NCI-H345 (cell line): ENCODE measurements around the gene A1BG.
"Not testable (repeated sequence)": the region's sequence is repeated elsewhere in the genome, so short reads cannot be mapped to it uniquely, and the experiment has no call there.

ENCODE experiments used
- DNase-seq: peaks from one replicate; lab custom pipeline; 2025; lab: John Stamatoyannopoulos, UW

The A1BG gene

GRCh38 chr19:58334691-58335249 is 18.5 kb downstream of the A1BG start:
- DNase-seq, result no peak

- DNase-seq, result no peak
Measured at GRCh38 chr19:58332697-58333096, 20.6 kb downstream of the A1BG start.

DNA sequence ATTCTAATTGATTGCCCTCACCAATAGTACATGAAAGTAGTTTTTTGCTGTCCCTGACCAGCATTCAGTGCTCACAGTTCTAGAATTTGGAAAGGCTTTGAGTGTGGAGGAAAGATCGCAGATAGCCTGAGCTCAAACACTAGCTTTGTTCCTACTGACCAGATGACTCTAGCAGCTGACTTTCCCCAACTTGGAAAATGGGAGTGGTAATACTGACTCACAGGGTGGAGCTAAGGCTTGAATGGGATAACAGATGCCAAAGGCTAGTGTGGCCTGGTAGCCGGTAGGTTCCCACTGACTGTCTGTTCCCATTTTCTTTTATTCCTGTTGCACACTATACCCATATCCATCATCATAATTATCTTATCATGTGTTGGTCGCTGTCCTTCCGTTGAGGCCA is 22.8 kb downstream of the A1BG start:
- no peak for DNase-seq

- no peak for DNase-seq
Measured at GRCh38 chr19:58328999-58329398, 24.3 kb downstream of the A1BG start.

- DNase-seq, result peak; percentile 89
Measured at GRCh38 chr19:58326914-58327726, 26.2 kb downstream of the A1BG start, which contains the start of gene ZSCAN22. Gene ZSCAN22 (plus strand): TSS chr19:58326994. CDS start chr19:58334803, 7,809 bp downstream.

GRCh38 chr19:58326501-58326913 is 26.8 kb downstream of the A1BG start:
- no peak for DNase-seq

GRCh38 chr19:58325311-58326022 is 27.8 kb downstream of the A1BG start:
- DNase-seq, result no peak

- DNase-seq, result no peak
Measured at GRCh38 chr19:58319241-58319640, 34.1 kb downstream of the A1BG start.

GRCh38 chr19:58318297-58318696 is 35.0 kb downstream of the A1BG start:
- DNase-seq, result no peak

DNA sequence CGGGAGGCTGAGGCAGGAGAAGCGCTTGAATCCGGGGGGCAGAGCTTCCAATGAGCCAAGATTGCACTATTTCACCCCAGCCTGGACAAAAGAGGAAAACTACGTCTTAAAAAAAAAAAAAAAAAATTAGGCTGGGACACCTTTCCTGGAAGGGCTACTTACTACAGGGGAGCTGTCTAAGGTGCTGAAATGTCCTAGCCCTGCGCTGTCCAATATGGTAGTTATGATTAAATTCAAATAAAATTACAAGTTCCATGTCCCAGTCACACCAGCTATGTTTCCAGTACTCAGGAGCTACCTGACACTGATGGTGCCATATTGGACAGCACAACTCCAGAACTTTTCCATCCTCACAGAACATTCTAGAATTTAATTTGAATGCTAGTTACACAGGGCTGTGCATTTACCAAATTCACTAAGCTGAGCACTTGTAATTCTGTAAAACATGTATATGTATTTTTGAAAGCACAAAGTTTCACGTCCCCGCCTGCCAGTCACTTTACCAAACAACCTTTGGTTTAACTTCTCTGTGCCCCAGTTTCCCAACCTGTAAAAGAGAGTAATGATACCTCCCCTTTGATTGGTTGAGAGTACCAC is 35.7 kb downstream of the A1BG start:
- no peak for DNase-seq

DNA sequence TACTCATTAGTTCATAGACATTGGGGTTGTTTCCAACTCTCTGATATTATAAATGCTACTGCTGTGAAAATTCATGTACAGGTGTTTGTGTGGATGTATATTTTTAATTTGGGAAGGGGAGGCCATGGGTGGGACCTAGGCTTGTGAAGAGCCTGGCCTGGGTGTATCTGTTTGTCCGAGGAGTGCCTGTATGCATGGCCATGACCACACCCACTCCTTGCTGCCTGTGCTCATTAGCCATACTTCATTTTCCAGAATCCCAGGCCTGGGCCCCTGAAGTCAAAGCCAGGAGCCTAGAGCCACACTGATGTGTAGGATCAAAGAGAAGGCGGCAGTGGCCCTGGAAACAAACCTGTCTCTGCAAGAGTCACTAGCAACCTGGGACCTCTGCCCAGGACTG is 37.7 kb downstream of the A1BG start:
- DNase-seq, result no peak

- no peak for DNase-seq
Measured at GRCh38 chr19:58311345-58311865, 41.9 kb downstream of the A1BG start.

DNA sequence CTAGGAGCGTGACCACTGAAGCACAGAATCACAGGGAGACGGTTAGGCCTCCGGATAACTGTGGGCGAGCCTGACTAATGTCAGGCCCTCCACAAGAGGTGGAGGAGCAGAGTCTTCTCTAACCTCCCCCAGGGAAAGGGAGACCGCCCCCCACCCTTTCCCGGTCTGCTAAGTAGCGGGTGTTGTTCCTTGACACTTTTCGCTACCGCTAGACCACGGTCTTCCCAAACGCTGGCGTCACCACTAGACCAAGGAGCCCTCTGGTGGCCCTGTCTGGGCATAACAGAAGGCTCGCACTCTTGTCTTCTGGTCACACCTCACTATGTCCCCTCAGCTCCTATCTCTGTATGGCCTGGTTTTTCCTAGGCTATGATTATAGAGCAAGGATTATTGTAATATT is 42.6 kb downstream of the A1BG start:
- DNase-seq, result not testable (repeated sequence)

GRCh38 chr19:58307736-58308135 is 45.6 kb downstream of the A1BG start:
- DNase-seq, result no peak

- no peak for DNase-seq
Measured at GRCh38 chr19:58305932-58306323, 47.4 kb downstream of the A1BG start.

DNA sequence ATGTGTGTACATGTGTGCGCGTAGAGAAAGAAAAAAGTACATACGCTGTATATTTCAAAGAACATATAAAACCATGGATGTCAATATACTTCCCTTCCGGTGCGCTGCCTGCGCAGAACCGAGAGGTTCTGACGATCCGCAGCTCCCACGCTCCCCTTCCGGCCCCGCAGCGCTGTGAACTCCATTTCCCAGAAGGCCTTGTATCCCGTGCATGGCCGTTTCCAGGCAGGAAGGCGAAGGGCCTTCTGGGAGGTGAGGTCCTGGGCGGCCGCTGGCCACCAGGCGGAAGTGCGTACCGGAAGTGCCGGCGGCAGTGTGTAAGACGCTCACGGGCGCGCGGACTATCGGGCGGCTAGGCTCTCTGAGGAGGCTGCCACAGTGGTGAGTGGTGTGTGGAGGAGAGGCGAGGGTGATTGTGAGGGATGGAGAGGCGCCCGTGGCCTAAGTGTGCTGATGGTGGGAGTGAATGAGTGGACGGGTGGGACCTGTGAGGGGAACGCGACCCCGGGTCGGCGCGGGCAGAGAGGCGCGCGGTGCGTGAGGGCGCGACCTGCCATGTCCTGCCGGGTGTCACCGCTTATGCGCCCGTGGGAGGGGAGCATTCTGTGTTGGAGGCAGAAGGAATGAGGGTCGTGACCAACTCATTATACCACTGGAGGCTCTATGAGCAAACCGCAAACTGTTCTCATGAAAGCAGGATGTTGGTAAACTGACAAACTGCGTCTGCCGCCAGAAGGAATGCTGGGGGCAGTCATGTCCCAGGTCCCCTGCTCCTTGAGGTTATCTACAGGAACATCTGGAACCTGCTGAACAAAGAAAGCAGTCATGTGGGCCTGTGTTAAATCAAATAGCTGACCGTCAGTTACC is 48.0 kb downstream of the A1BG start, which contains the start of gene ERVK3-1:
Gene ERVK3-1 (plus strand): TSS at position 313 of the 867 bp plus-strand sequence. CDS start 6,792 bp downstream, outside the sequence.
- DNase-seq, result peak; percentile 95

DNA sequence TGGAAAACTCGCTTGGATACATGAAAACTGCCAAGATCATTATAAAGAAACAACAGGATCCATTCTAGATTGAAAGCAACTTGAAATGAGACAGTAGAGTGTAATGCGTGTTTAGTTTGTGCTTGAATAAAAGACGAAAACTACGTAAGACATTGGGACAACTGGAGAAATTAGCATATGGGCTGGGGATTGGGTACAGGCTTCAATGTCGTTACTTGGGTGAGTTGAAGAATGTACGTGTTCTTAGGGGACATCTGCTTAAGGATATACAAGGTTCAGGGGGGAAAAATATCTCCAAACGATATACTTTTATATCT is 48.6 kb downstream of the A1BG start:
- DNase-seq, result no peak

DNA sequence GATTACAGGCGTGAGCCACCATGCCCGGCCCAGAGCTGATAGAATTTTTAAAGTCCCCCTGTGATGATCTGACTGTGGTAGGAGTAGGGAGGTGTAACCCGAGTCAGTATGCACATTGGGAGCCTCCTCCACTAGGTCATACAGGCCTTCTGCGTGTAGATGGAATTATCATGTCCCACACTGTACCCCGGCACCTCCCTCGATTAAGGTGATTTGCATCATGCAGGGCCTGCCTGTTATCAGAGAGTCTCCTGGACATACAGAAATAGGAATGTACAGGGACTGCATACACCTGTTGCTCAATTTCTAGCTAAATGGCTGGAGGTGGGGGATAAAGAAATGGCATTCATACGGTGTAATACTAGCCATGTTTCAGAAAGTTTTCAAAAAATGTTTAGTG is 49.0 kb downstream of the A1BG start:
- no peak for DNase-seq

DNA sequence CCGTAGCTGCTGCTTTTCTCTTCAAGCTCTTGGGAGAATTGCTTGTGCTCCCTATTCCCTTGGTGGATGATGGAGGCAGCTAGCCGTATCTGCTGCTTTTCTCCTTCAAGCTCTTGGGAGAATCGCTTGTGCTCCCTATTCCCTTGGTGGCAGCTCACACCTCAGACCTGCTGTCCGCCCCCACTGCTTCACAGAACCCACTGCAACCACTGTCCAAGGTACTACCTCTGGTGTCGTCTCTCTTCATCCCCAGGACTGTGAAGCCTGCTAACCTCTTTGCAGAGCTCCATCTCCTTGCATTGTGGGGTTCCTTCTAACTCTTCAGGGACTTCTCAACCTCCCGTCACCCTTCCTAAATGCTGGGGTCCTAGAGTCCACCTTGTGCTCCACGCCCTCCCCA is 52.7 kb downstream of the A1BG start:
- DNase-seq, result no peak

DNA sequence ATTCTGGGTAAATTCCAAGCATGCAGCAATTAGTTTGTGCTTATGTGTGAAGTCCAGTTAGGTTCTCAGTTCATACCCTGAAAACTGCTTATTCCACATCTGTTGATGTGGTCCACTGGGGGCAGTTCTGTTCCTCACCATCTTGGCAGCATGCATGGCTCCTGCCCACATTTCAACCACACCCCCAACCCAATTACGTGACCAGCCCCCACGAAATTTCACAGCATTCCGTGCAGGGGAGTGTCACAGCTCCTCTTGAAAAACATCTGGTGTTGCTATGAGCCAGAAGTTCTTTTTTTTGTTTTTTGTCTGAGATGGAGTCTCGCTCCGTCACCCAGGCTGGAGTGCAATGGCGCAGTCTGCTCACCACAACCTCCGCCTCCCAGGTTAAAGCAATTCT is 57.2 kb downstream of the A1BG start:
- DNase-seq, result no peak
